SK-N-SH (cell line): ENCODE measurements around the gene DMBT1.

Experiments used
- CTCF ChIP-seq: fragments of 200-600 bp; sonication (generic); IDR thresholded peaks from 2 replicates; pipeline ENCODE4 v1.6.1; 2017; ENCODE audit warnings: antibody characterized with exemption, mild to moderate bottlenecking, moderate library complexity
- MAX ChIP-seq: IDR thresholded peaks from 2 replicates; pipeline ENCODE4 v1.4.0; 2012; ENCODE audit warnings: low read depth
- POLR2AphosphoS5 ChIP-seq: IDR thresholded peaks from 2 replicates; pipeline ENCODE4 v1.6.1; 2012; ENCODE audit warnings: low read depth, low read length
- RAD21 ChIP-seq: IDR thresholded peaks from 2 replicates; pipeline ENCODE4 v1.6.1; 2012; ENCODE audit warnings: mild to moderate bottlenecking, low read length
- SIN3A ChIP-seq: IDR thresholded peaks from 2 replicates; pipeline ENCODE4 v1.6.1; 2012; ENCODE audit warnings: low read depth, mild to moderate bottlenecking, low read length, moderate library complexity, borderline replicate concordance

- TF ChIP-seq RAD21 (no peak), CTCF (no peak), SIN3A (no peak), MAX (no peak), POLR2AphosphoS5 (no peak)
Measured at GRCh38 chr10:122665946-122666345, 105.4 kb downstream of the DMBT1 start.
